Neural progenitor cell (in vitro differentiated cells): ENCODE data around the gene TBC1D10A. TPM values are rescaled to one million over a fixed set of nuclear protein-coding genes. Genes with fewer than 3 reads are reported as not detected.

ENCODE experiments used
- DNase-seq: peaks from one replicate; pipeline ENCODE4 v3.0.0-alpha.2; 2016; ENCODE audit warnings: low spot score
- H2AFZ ChIP-seq: fragments of 200-600 bp; sonication (generic); replicated peaks from 2 replicates; pipeline ENCODE4 v1.6.1; 2016; ENCODE audit warnings: antibody characterized with exemption
- H3F3A ChIP-seq: fragments of 200-600 bp; sonication (generic); 2 replicates; pipeline ENCODE4 v1.6.1; 2016; ENCODE audit warnings: antibody characterized with exemption, low read depth
- H3K27ac ChIP-seq: fragments of 200-600 bp; sonication (generic); 2 replicates; pipeline ENCODE4 v1.5.1; 2016; ENCODE audit warnings: mild to moderate bottlenecking
- H3K27me3 ChIP-seq: fragments of 200-600 bp; sonication (generic); 2 replicates; pipeline ENCODE4 v1.6.1; 2016; ENCODE audit warnings: mild to moderate bottlenecking, moderate library complexity
- H3K36me3 ChIP-seq: fragments of 200-600 bp; sonication (generic); 2 replicates; pipeline ENCODE4 v1.5.1; 2016
- H3K4me1 ChIP-seq: fragments of 200-600 bp; sonication (generic); 2 replicates; pipeline ENCODE4 v1.6.1; 2016; ENCODE audit warnings: mixed run types
- H3K4me2 ChIP-seq: fragments of 200-600 bp; sonication (generic); 2 replicates; pipeline ENCODE4 v1.6.1; 2016
- H3K4me3 ChIP-seq: fragments of 200-600 bp; sonication (generic); 2 replicates; pipeline ENCODE4 v1.5.1; 2016
- H3K79me2 ChIP-seq: fragments of 200-600 bp; sonication (generic); 2 replicates; pipeline ENCODE4 v1.6.1; 2016; ENCODE audit warnings: low read depth
- H3K9ac ChIP-seq: fragments of 200-600 bp; sonication (generic); 2 replicates; pipeline ENCODE4 v1.6.1; 2016
- H3K9me3 ChIP-seq: fragments of 200-600 bp; sonication (generic); 2 replicates; pipeline ENCODE4 v1.5.1; 2016; ENCODE audit warnings: low read depth
- H4K20me1 ChIP-seq: fragments of 200-600 bp; sonication (generic); 2 replicates; pipeline ENCODE4 v1.6.1; 2016; ENCODE audit warnings: low read depth
- H3K27ac Mint-ChIP-seq: 3 replicates; pipeline ENCODE4 v1.8.0; 2021; ENCODE audit warnings: mixed read lengths
- H3K27me3 Mint-ChIP-seq: 2 replicates; pipeline ENCODE4 v1.8.0; 2022; ENCODE audit warnings: low read depth, mild to moderate bottlenecking, inconsistent platforms, moderate library complexity, mixed read lengths; ENCODE audit not compliant: insufficient read depth
- H3K36me3 Mint-ChIP-seq: 3 replicates; pipeline ENCODE4 v1.8.0; 2021; ENCODE audit warnings: mixed read lengths
- H3K4me1 Mint-ChIP-seq: 3 replicates; pipeline ENCODE4 v1.8.0; 2021; ENCODE audit warnings: mixed read lengths
- H3K4me3 Mint-ChIP-seq: 3 replicates; pipeline ENCODE4 v1.8.0; 2021; ENCODE audit warnings: mild to moderate bottlenecking, moderate library complexity, mixed read lengths
- H3K9me3 Mint-ChIP-seq: 3 replicates; pipeline ENCODE4 v1.8.0; 2020; ENCODE audit warnings: mixed read lengths
- EZH2 ChIP-seq: fragments of 200-600 bp; sonication (generic); IDR thresholded peaks from 2 replicates; pipeline ENCODE4 v1.6.1; 2017; ENCODE audit warnings: antibody characterized with exemption, mild to moderate bottlenecking, moderate library complexity
- EZH2phosphoT487 ChIP-seq: fragments of 200-600 bp; sonication (generic); IDR thresholded peaks from 2 replicates; pipeline ENCODE4 v1.6.1; 2017; ENCODE audit warnings: antibody characterized with exemption
- total RNA-seq: library from RNA; depleted of rRNA; stranded (reverse); fragments of >200 nt; gene quantifications from 2 replicates; pipeline ENCODE4 v1.2.3, GENCODE V29; 2015; ENCODE audit warnings: low replicate concordance
- TF ChIP-seq, protein P1 (sequence below): fragments of 200-600 bp; sonication (generic); IDR thresholded peaks from 2 replicates; pipeline ENCODE4 v1.5.1; 2017; ENCODE audit warnings: antibody characterized with exemption, mild to moderate bottlenecking

The TBC1D10A gene
- total RNA-seq, 1 donor from 2014 or later: 6.2 TPM

DNA sequence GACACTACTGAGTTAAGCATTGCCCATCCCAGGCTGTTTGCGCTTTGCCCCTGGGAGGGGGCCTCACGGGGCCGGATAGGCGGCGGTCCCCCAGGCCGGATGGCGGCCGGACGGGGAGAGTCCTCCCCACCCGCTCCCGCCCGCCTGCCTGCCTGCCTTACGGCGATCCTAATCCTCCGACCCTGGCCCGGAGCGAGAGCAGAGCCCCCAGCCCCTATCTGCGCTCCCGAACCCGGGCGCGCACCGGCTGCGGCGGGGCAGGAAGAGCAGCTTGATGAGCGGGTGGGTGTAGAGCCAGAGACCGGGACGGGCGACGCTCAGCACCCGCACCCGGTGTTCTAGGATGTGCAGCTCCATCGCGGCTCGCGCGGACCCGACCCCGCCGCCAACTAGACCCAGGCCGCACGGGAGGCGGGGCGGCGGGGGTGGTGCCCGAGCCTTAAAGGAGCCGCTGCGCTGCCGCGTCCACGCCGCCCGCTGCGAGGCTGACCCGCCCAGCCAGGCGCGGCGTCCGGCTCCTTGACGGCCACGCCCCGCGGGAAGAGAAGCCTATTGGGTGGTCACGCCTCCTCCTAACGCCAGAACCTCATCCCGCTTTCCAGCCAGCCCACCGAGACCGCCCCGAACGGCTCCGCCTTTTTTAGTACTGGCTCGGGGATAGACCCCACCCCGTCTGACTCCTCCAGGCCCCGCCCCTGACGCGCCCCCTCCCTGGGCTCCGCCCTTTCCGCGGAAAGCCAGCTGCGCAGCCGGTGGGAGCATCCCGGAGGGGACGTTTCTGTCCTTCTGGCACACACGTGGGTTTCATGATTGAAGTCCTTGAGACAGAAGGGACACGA, 37.4 kb downstream of the TBC1D10A start, which contains the start of gene CASTOR1:
Gene CASTOR1, minus strand, starts transcription at position 365 of the 839 bp plus-strand sequence. Its CDS starts 8 bp downstream, at position 357.
- H3K4me1 Mint-ChIP-seq: peaks cover 5% of the 10 kb centered on the region
- TF ChIP-seq EZH2 (peak; percentile 1), EZH2phosphoT487 (no peak)
- H3K36me3 ChIP-seq: no peaks in the 10 kb centered on the region
- H3K4me1 ChIP-seq: peaks cover 17% of the 10 kb centered on the region
- peak within 1 kb of the TSS; percentile 85 for H3K4me3 Mint-ChIP-seq
- no peaks in the 10 kb centered on the region for H3K9me3 Mint-ChIP-seq
- peak; percentile 99 for DNase-seq
- H3K4me3 ChIP-seq: peak within 1 kb of the TSS; percentile 81
- peaks cover 33% of the 10 kb centered on the region for H3F3A ChIP-seq
- H4K20me1 ChIP-seq: no peaks in the 10 kb centered on the region
- no peaks in the 10 kb centered on the region for H3K79me2 ChIP-seq
- H3K27me3 ChIP-seq: no peaks in the 10 kb centered on the region
- no peaks in the 10 kb centered on the region for H3K36me3 Mint-ChIP-seq
- peak within 1 kb of the TSS; percentile 87 for H3K4me2 ChIP-seq
- H3K9me3 ChIP-seq: no peaks in the 10 kb centered on the region
- H3K27ac ChIP-seq: no peak within 1 kb of the TSS
- H3K9ac ChIP-seq: peak within 1 kb of the TSS; percentile 24
- peaks cover 4% of the 10 kb centered on the region for H3K27me3 Mint-ChIP-seq
- no peak within 1 kb of the TSS for H3K27ac Mint-ChIP-seq
- H2AFZ ChIP-seq: peak within 1 kb of the TSS; percentile 84

DNA sequence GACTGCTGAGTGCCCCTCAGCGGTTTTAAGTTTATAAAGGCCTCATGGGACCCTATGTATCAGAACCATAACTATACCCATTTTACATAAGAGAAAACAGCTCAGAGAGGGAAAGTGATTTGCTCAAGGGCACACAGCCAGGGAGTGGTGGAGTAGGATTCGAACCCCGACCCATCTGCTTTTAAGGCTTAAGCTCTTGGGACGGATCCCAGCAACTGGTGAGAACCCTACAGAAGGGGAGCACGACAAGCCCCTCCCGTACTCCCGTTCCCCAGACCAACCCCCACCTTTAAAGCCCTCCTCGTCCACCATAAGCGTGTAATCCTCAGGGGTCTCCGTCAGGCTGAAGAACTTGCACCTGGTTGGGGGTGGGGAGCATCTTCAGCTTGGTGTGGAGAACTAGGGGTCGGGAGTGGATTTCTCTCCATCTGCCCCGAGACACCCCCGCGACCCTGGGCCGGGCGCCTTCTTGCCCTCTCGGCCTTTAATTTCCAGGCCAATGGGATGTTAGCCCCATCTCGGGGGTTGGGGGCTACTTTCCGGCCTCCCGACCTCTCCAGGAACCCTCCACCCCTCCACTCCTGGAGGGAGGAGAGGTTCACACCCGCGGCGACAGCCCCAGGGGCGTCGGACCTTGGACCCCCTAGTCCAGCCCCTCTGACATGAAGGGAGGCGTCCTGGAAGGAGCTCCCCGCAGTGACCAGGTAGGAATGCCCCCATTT, 38.2 kb downstream of the TBC1D10A start:
- H3K4me3 ChIP-seq: peak overlapping the region; percentile 81
- DNase-seq: peak; percentile 24
- peaks cover 33% of the 10 kb centered on the region for H3F3A ChIP-seq
- no peak overlapping the region for H3K27ac ChIP-seq
- peaks cover 4% of the 10 kb centered on the region for H3K27me3 Mint-ChIP-seq
- no peaks in the 10 kb centered on the region for H3K36me3 ChIP-seq
- peaks cover 5% of the 10 kb centered on the region for H3K4me1 Mint-ChIP-seq
- peak overlapping the region; percentile 81 for H2AFZ ChIP-seq
- peaks cover 17% of the 10 kb centered on the region for H3K4me1 ChIP-seq
- H3K4me3 Mint-ChIP-seq: peak overlapping the region; percentile 85
- TF ChIP-seq, protein P1, sequence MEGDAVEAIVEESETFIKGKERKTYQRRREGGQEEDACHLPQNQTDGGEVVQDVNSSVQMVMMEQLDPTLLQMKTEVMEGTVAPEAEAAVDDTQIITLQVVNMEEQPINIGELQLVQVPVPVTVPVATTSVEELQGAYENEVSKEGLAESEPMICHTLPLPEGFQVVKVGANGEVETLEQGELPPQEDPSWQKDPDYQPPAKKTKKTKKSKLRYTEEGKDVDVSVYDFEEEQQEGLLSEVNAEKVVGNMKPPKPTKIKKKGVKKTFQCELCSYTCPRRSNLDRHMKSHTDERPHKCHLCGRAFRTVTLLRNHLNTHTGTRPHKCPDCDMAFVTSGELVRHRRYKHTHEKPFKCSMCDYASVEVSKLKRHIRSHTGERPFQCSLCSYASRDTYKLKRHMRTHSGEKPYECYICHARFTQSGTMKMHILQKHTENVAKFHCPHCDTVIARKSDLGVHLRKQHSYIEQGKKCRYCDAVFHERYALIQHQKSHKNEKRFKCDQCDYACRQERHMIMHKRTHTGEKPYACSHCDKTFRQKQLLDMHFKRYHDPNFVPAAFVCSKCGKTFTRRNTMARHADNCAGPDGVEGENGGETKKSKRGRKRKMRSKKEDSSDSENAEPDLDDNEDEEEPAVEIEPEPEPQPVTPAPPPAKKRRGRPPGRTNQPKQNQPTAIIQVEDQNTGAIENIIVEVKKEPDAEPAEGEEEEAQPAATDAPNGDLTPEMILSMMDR: no peak
- no peak for TF ChIP-seq EZH2
- TF ChIP-seq EZH2phosphoT487: no peak
- no peaks in the 10 kb centered on the region for H3K27me3 ChIP-seq
- H3K36me3 Mint-ChIP-seq: no peaks in the 10 kb centered on the region
- no peaks in the 10 kb centered on the region for H3K79me2 ChIP-seq
- no peaks in the 10 kb centered on the region for H3K9me3 ChIP-seq
- no peak overlapping the region for H3K27ac Mint-ChIP-seq
- H3K9me3 Mint-ChIP-seq: no peaks in the 10 kb centered on the region
- H3K4me2 ChIP-seq: peak overlapping the region; percentile 87
- H3K9ac ChIP-seq: peak overlapping the region; percentile 24
- H4K20me1 ChIP-seq: no peaks in the 10 kb centered on the region

- peaks cover 17% of the 10 kb centered on the region for H3K4me1 ChIP-seq
- H3K27ac Mint-ChIP-seq: no peak overlapping the region
- H3K36me3 Mint-ChIP-seq: no peaks in the 10 kb centered on the region
- no peaks in the 10 kb centered on the region for H3K36me3 ChIP-seq
- no peaks in the 10 kb centered on the region for H3K9me3 Mint-ChIP-seq
- peak overlapping the region; percentile 81 for H3K4me3 ChIP-seq
- H3K79me2 ChIP-seq: no peaks in the 10 kb centered on the region
- TF ChIP-seq EZH2phosphoT487 (no peak), EZH2 (no peak)
- TF ChIP-seq, protein P1: peak; percentile 75
- H3K27ac ChIP-seq: no peak overlapping the region
- H2AFZ ChIP-seq: no peak overlapping the region
- H3F3A ChIP-seq: peaks cover 33% of the 10 kb centered on the region
- no peaks in the 10 kb centered on the region for H3K27me3 ChIP-seq
- no peaks in the 10 kb centered on the region for H4K20me1 ChIP-seq
- peak overlapping the region; percentile 85 for H3K4me3 Mint-ChIP-seq
- DNase-seq: peak; percentile 95
- H3K27me3 Mint-ChIP-seq: peaks cover 4% of the 10 kb centered on the region
- peak overlapping the region; percentile 87 for H3K4me2 ChIP-seq
- no peak overlapping the region for H3K9ac ChIP-seq
- peaks cover 5% of the 10 kb centered on the region for H3K4me1 Mint-ChIP-seq
- H3K9me3 ChIP-seq: no peaks in the 10 kb centered on the region
Observed at GRCh38 chr22:30287648-30288418, 38.9 kb downstream of the TBC1D10A start.
